Measurements from ENCODE around the gene FOXD2.

GRCh38 chr1:47405697-47406096 lies 32.1 kb upstream of the FOXD2 start:
- TF ChIP-seq CTCF (IDR thresholded peaks at IDR 0.05) (no peak), POLR2A (IDR thresholded peaks at IDR 0.05) (no peak)

All from body of pancreas (tissue), 4 donors.